Vagina (tissue), 2 donors: Measurements from ENCODE around the gene LRP2. TPM values are rescaled to one million over a fixed set of nuclear protein-coding genes. Genes with fewer than 3 reads are reported as not detected.

Experiments
- DNase-seq, 2 donors: peaks; one replicate each; pipeline ENCODE4 v3.0.0-alpha.2; 2017; ENCODE audit errors: extremely low spot score in 2 of 2
- H3K27ac ChIP-seq: fragments of 200-600 bp; sonication (generic); one replicate; pipeline ENCODE4 v1.5.1; 2019
- H3K27me3 ChIP-seq: fragments of 200-600 bp; sonication (generic); one replicate; pipeline ENCODE4 v1.5.1; 2019
- H3K36me3 ChIP-seq, 2 donors: fragments of 200-600 bp; sonication (generic); one replicate each; pipeline ENCODE4 v1.5.1; 2017 to 2019
- H3K4me1 ChIP-seq: fragments of 200-600 bp; sonication (generic); one replicate; pipeline ENCODE4 v1.5.1; 2019
- H3K4me3 ChIP-seq, 2 donors: fragments of 200-600 bp; sonication (generic); 1 replicate in 1 of 2; 2 replicates in 1 of 2; pipeline ENCODE4 v1.5.1; 2016 to 2019
- H3K9me3 ChIP-seq: fragments of 200-600 bp; sonication (generic); one replicate; pipeline ENCODE4 v1.5.1; 2019
- CTCF ChIP-seq, 3 experiments: fragments of 450-650 bp in 2 of 3; fragments of 200-600 bp in 1 of 3; sonication (generic) in 1 of 3; IDR thresholded peaks; one replicate each; pipeline ENCODE4 v1.5.1; 2017 to 2019; ENCODE audit warnings: antibody characterized with exemption in 3 of 3, mild to moderate bottlenecking in 2 of 3, moderate library complexity in 2 of 3
- POLR2A ChIP-seq, 2 donors: fragments of 450-650 bp; IDR thresholded peaks; one replicate each; pipeline ENCODE4 v1.6.1; 2017; ENCODE audit warnings: antibody characterized with exemption in 2 of 2, mild to moderate bottlenecking in 2 of 2, moderate library complexity in 2 of 2
- POLR2AphosphoS5 ChIP-seq, 2 donors: sonication (generic); formaldehyde crosslinking; IDR thresholded peaks; one replicate each; pipeline ENCODE4 v1.9.0; 2017; ENCODE audit warnings: antibody characterized with exemption in 2 of 2, mild to moderate bottlenecking in 2 of 2, low read depth in 1 of 2; ENCODE audit not compliant: insufficient read depth in 1 of 2
- intact Hi-C: fragments of 100-400 bp; cut with DNase I; formaldehyde crosslinking; loops from one replicate; pipeline ENCODE4 v1.15.1; 2023
- total RNA-seq: library from RNA; depleted of rRNA; stranded (reverse); fragments of >200 nt; gene quantifications from one replicate; pipeline ENCODE4 v1.2.3, GENCODE V29; 2016

LRP2 gene
- total RNA-seq, 1 donor from 2014 or later: not detected

- Histone ChIP-seq H3K4me3 (no peak overlapping the region), H3K9me3 (no peaks in the 10 kb centered on the region), H3K27me3 (no peaks in the 10 kb centered on the region), H3K4me1 (no peaks in the 10 kb centered on the region), H3K27ac (no peak overlapping the region), H3K36me3 (no peaks in the 10 kb centered on the region)
- DNase-seq: no peak
- intact Hi-C loops: no loop called here
- TF ChIP-seq POLR2A (IDR thresholded peaks at IDR 0.05) (no peak), CTCF (IDR thresholded peaks at IDR 0.05) (no peak), POLR2AphosphoS5 (IDR thresholded peaks at IDR 0.05; ENCODE audit: insufficient read depth in 1 of 2, low read depth in 1 of 2) (no peak)
These were observed 30.8 kb upstream of the LRP2 start for GRCh38 chr2:169393068-169393590.

GRCh38 chr2:169391236-169391635 is 28.9 kb upstream of the LRP2 start:
- no peaks in the 10 kb centered on the region for H3K9me3 ChIP-seq

GRCh38 chr2:169388161-169388560 is 25.8 kb upstream of the LRP2 start:
- no peak overlapping the region for H3K27ac ChIP-seq
- no peak for DNase-seq
- intact Hi-C loops: no loop called here
- H3K4me3 ChIP-seq: no peak overlapping the region
- no peaks in the 10 kb centered on the region for H3K4me1 ChIP-seq
- TF ChIP-seq CTCF (IDR thresholded peaks at IDR 0.05) (no peak), POLR2A (IDR thresholded peaks at IDR 0.05) (no peak), POLR2AphosphoS5 (IDR thresholded peaks at IDR 0.05; ENCODE audit: insufficient read depth in 1 of 2, low read depth in 1 of 2) (no peak)
- no peaks in the 10 kb centered on the region for H3K27me3 ChIP-seq
- no peaks in the 10 kb centered on the region for H3K9me3 ChIP-seq
- H3K36me3 ChIP-seq: no peaks in the 10 kb centered on the region

More at GRCh38 chr2:169391236-169391635, 28.9 kb upstream of the LRP2 start:
- Histone ChIP-seq H3K4me1 (no peaks in the 10 kb centered on the region), H3K27ac (no peak overlapping the region), H3K36me3 (no peaks in the 10 kb centered on the region), H3K4me3 (no peak overlapping the region), H3K27me3 (no peaks in the 10 kb centered on the region)
- TF ChIP-seq CTCF (IDR thresholded peaks at IDR 0.05) (no peak), POLR2AphosphoS5 (IDR thresholded peaks at IDR 0.05; ENCODE audit: insufficient read depth in 1 of 2, low read depth in 1 of 2) (no peak), POLR2A (IDR thresholded peaks at IDR 0.05) (no peak)
- DNase-seq: no peak
- intact Hi-C loops: no loop called here

- Histone ChIP-seq H3K4me1 (no peaks in the 10 kb centered on the region), H3K27ac (no peak overlapping the region), H3K4me3 (no peak overlapping the region), H3K36me3 (no peaks in the 10 kb centered on the region), H3K27me3 (no peaks in the 10 kb centered on the region), H3K9me3 (no peaks in the 10 kb centered on the region)
- intact Hi-C loops: no loop called here
- TF ChIP-seq CTCF (IDR thresholded peaks at IDR 0.05) (no peak), POLR2A (IDR thresholded peaks at IDR 0.05) (no peak), POLR2AphosphoS5 (IDR thresholded peaks at IDR 0.05; ENCODE audit: insufficient read depth in 1 of 2, low read depth in 1 of 2) (no peak)
- DNase-seq: no peak
These were observed 24.4 kb upstream of the LRP2 start for GRCh38 chr2:169386722-169387121.

GRCh38 chr2:169384816-169385215 is 22.5 kb upstream of the LRP2 start:
- no peak for DNase-seq
- no peak overlapping the region for H3K4me3 ChIP-seq
- intact Hi-C loops: no loop called here
- no peak for TF ChIP-seq POLR2A (IDR thresholded peaks at IDR 0.05)
- TF ChIP-seq POLR2AphosphoS5 (IDR thresholded peaks at IDR 0.05; ENCODE audit: insufficient read depth in 1 of 2, low read depth in 1 of 2): no peak
- TF ChIP-seq CTCF (IDR thresholded peaks at IDR 0.05): no peak
- H3K27ac ChIP-seq: no peak overlapping the region
- no peaks in the 10 kb centered on the region for H3K27me3 ChIP-seq
- H3K9me3 ChIP-seq: no peaks in the 10 kb centered on the region
- H3K36me3 ChIP-seq: no peaks in the 10 kb centered on the region
- H3K4me1 ChIP-seq: no peaks in the 10 kb centered on the region
